Skeletal muscle cell (primary cell): Measurements from ENCODE around the gene H2BK1.
A peak's percentile ranks its signal among the peaks of the same experiment; 100 is the strongest.

Experiments
- DNase-seq: peaks from one replicate; pipeline ENCODE4 v3.0.0-alpha.2; 2010; ENCODE audit warnings: low read depth
- H3K4me3 ChIP-seq: 2 replicates; pipeline ENCODE4 v1.5.1; 2011; ENCODE audit warnings: low read depth, mild to moderate bottlenecking, control low read depth, low read length, moderate library complexity

Gene H2BK1

GRCh38 chr7:151210087-151210854, at the start of gene H2BK1:
Gene H2BK1 (minus strand): TSS chr7:151210488. CDS start chr7:151210318, 170 bp downstream.
- H3K4me3 ChIP-seq, result no peak within 1 kb of the TSS
- DNase-seq, result no peak

GRCh38 chr7:151257990-151258389, 47.7 kb upstream of the H2BK1 start:
- no peak for DNase-seq
- no peak overlapping the region for H3K4me3 ChIP-seq

GRCh38 chr7:151256410-151257045, 46.2 kb upstream of the H2BK1 start:
- no peak overlapping the region for H3K4me3 ChIP-seq
- DNase-seq, result no peak

- H3K4me3 ChIP-seq, result no peak overlapping the region
- DNase-seq, result no peak
These were observed 45.1 kb upstream of the H2BK1 start for GRCh38 chr7:151255390-151255789.

GRCh38 chr7:151254851-151255250, 44.6 kb upstream of the H2BK1 start:
- H3K4me3 ChIP-seq, result no peak overlapping the region

GRCh38 chr7:151254316-151254715, 44.0 kb upstream of the H2BK1 start:
- no peak for DNase-seq
- H3K4me3 ChIP-seq, result no peak overlapping the region

More at GRCh38 chr7:151254851-151255250, 44.6 kb upstream of the H2BK1 start:
- no peak for DNase-seq

GRCh38 chr7:151252961-151253711, 42.8 kb upstream of the H2BK1 start:
- H3K4me3 ChIP-seq, result peak overlapping the region; percentile 66
- no peak for DNase-seq

- DNase-seq, result no peak
- peak overlapping the region; percentile 66 for H3K4me3 ChIP-seq
These were observed 42.2 kb upstream of the H2BK1 start for GRCh38 chr7:151252561-151252835.

GRCh38 chr7:151251689-151252560, 41.6 kb upstream of the H2BK1 start:
- H3K4me3 ChIP-seq, result peak overlapping the region; percentile 66
- peak; percentile 41 for DNase-seq

- H3K4me3 ChIP-seq, result peak overlapping the region; percentile 66
- no peak for DNase-seq
These were observed 41.0 kb upstream of the H2BK1 start for GRCh38 chr7:151251328-151251688.

- peak overlapping the region; percentile 66 for H3K4me3 ChIP-seq
- no peak for DNase-seq
These were observed 40.2 kb upstream of the H2BK1 start for GRCh38 chr7:151250181-151251132.

GRCh38 chr7:151249732-151250072, 39.4 kb upstream of the H2BK1 start:
- no peak for DNase-seq
- peak overlapping the region; percentile 80 for H3K4me3 ChIP-seq

GRCh38 chr7:151249034-151249731, 38.9 kb upstream of the H2BK1 start:
- DNase-seq, result no peak
- H3K4me3 ChIP-seq, result peak overlapping the region; percentile 80

- DNase-seq, result no peak
- peak within 1 kb of the TSS; percentile 80 for H3K4me3 ChIP-seq
These were observed 38.2 kb upstream of the H2BK1 start, which contains the start of gene SMARCD3 for GRCh38 chr7:151248346-151249033. Gene SMARCD3 (minus strand): TSS chr7:151248694. CDS start chr7:151248562, 132 bp downstream.

- no peak for DNase-seq
These were observed 37.5 kb upstream of the H2BK1 start for GRCh38 chr7:151247611-151248345.

GRCh38 chr7:151246851-151247580, 36.7 kb upstream of the H2BK1 start:
- peak overlapping the region; percentile 80 for H3K4me3 ChIP-seq

More at GRCh38 chr7:151247611-151248345, 37.5 kb upstream of the H2BK1 start:
- H3K4me3 ChIP-seq, result peak overlapping the region; percentile 80

More at GRCh38 chr7:151246851-151247580, 36.7 kb upstream of the H2BK1 start:
- peak; percentile 51 for DNase-seq
